HepG2 (cell line): ENCODE results near the gene TBCD. TPM values are rescaled to one million over a fixed set of nuclear protein-coding genes. Genes with fewer than 3 reads are reported as not detected.
A peak's percentile ranks its signal among the peaks of the same experiment; 100 is the strongest.

Source experiments
- ATAC-seq: fragments of 200-7000 bp; cut with Tn5 transposase; 3 replicates; pipeline ENCODE4 v1.9.1; 2020; ENCODE audit warnings: mild to moderate bottlenecking, moderate library complexity
- BruUV-seq: library from RNA; stranded (reverse); fragments of 400-500 nt; replicated peaks from 2 replicates; lab custom pipeline; 2021; lab: Mats Ljungman, UMichigan
- CTCF ChIA-PET: fragments of 300-600 bp; formaldehyde crosslinking; extraction: SDS; loops from one replicate; lab custom pipeline; 2021; ENCODE audit warnings: low total read pairs, inconsistent platforms, low intra/inter-chr PET ratio; lab: Yijun Ruan, JAX
- POLR2A ChIA-PET: fragments of 350-600 bp; sonication (Branson Sonifier 250); formaldehyde crosslinking; loops from one replicate; lab custom pipeline; 2020; ENCODE audit warnings: antibody characterized with exemption, inconsistent platforms; lab: Yijun Ruan, JAX
- DNase-seq: peaks from one replicate; pipeline ENCODE4 v3.0.0-alpha.2; 2015; ENCODE audit warnings: low spot score
- FAIRE-seq: peaks from 3 replicates; lab custom pipeline; 2011; peaks lifted over from hg19 to GRCh38; lab: Jason Lieb, UNC
- H2AFZ ChIP-seq: one replicate; pipeline ENCODE4 v1.6.1; 2011; ENCODE audit warnings: low read length, inconsistent platforms
- H3K27ac ChIP-seq: fragments of 300-600 bp; 3 replicates; pipeline ENCODE4 v1.8.0; 2011; ENCODE audit warnings: mixed run types, mild to moderate bottlenecking, mixed read lengths, low read length, inconsistent platforms; ENCODE audit not compliant: insufficient read depth; ENCODE audit errors: extremely low read length
- H3K27me3 ChIP-seq, 2 experiments: fragments of 200-600 bp in 1 of 2; 2 replicates in 1 of 2; 3 replicates in 1 of 2; pipeline versions ENCODE4 v1.6.0 to v1.8.0; 2011; ENCODE audit warnings: low read length in 2 of 2, mild to moderate bottlenecking in 2 of 2, moderate library complexity in 2 of 2, inconsistent platforms in 1 of 2; ENCODE audit not compliant: insufficient read depth in 2 of 2, control insufficient read depth in 1 of 2
- H3K36me3 ChIP-seq, 2 experiments: fragments of 200-600 bp in 1 of 2; replicated peaks in 1 of 2; 2 replicates in 1 of 2; 3 replicates in 1 of 2; pipeline versions ENCODE4 v1.5.1 to v1.8.0; 2011; ENCODE audit warnings: low read length in 2 of 2, inconsistent platforms in 1 of 2; ENCODE audit not compliant: insufficient read depth in 2 of 2, control insufficient read depth in 1 of 2
- H3K4me1 ChIP-seq: 2 replicates; pipeline ENCODE4 v1.5.1; 2012; ENCODE audit warnings: low read length, inconsistent platforms; ENCODE audit not compliant: insufficient read depth
- H3K4me2 ChIP-seq: 2 replicates; pipeline ENCODE4 v1.6.0; 2011; ENCODE audit warnings: low read depth, low read length, inconsistent platforms
- H3K4me3 ChIP-seq, 3 experiments: fragments of 200-600 bp in 1 of 3; sonication (generic), shearing (Covaris generic) in 1 of 3; replicated peaks in 1 of 3; 2 replicates each; pipeline ENCODE4 v1.5.1; 2011 to 2016; ENCODE audit warnings: low read length in 3 of 3, inconsistent platforms in 2 of 3, low read depth in 2 of 3, mild to moderate bottlenecking in 2 of 3, control low read depth in 1 of 3, mixed read lengths in 1 of 3; ENCODE audit not compliant: insufficient read depth in 1 of 3
- H3K79me2 ChIP-seq: one replicate; pipeline ENCODE4 v1.6.1; 2011; ENCODE audit warnings: low read length, inconsistent platforms; ENCODE audit not compliant: insufficient read depth
- H3K9ac ChIP-seq: 2 replicates; pipeline ENCODE4 v1.6.0; 2011; ENCODE audit warnings: mild to moderate bottlenecking, low read depth, low read length, inconsistent platforms; ENCODE audit not compliant: insufficient read depth
- H3K9me3 ChIP-seq: 2 replicates; pipeline ENCODE4 v1.5.1; 2012; ENCODE audit warnings: mild to moderate bottlenecking, low read length
- H4K20me1 ChIP-seq: 2 replicates; pipeline ENCODE4 v1.6.0; 2011; ENCODE audit warnings: inconsistent platforms, mild to moderate bottlenecking, low read length, moderate library complexity; ENCODE audit not compliant: insufficient read depth
- ATF7-NPFF ChIP-seq: sonication (generic); formaldehyde crosslinking; IDR thresholded peaks from 2 replicates; pipeline ENCODE4 v1.8.1; 2023; ENCODE audit warnings: mild to moderate bottlenecking, low read depth, missing genetic modification reagents, moderate library complexity
- ERF ChIP-seq: IDR thresholded peaks from 2 replicates; pipeline ENCODE4 v1.6.1; 2018; ENCODE audit warnings: missing biosample characterization, missing genetic modification reagents
- FOXA1 ChIP-seq, 2 experiments: fragments of 450-650 bp in 1 of 2; sonication (generic) in 1 of 2; formaldehyde crosslinking in 1 of 2; IDR thresholded peaks; 2 replicates each; pipeline versions ENCODE4 v1.4.0 to v1.6.1; 2016 to 2020; ENCODE audit warnings: missing genetic modification reagents in 1 of 2
- FOXM1 ChIP-seq: sonication (generic); formaldehyde crosslinking; IDR thresholded peaks from 2 replicates; pipeline ENCODE4 v1.5.0; 2020; ENCODE audit warnings: missing genetic modification reagents
- IKZF1 ChIP-seq: fragments of 450-650 bp; IDR thresholded peaks from 2 replicates; pipeline ENCODE4 v1.7.1; 2016
- IKZF5 ChIP-seq: IDR thresholded peaks from 2 replicates; pipeline ENCODE4 v1.6.1; 2018; ENCODE audit warnings: missing genetic modification reagents, mild to moderate bottlenecking, missing compliant biosample characterization
- NR3C1 ChIP-seq: sonication (generic); formaldehyde crosslinking; IDR thresholded peaks from 2 replicates; pipeline ENCODE4 v1.4.0; 2020; ENCODE audit warnings: missing genetic modification reagents
- RBM22 ChIP-seq: fragments of 200-400 bp; formaldehyde crosslinking; optimal IDR thresholded peaks from 2 replicates; pipeline ENCODE3; 2017; ENCODE audit warnings: mild to moderate bottlenecking, low read length, moderate library complexity
- TBP ChIP-seq: sonication (generic); formaldehyde crosslinking; IDR thresholded peaks from 2 replicates; pipeline ENCODE4 v1.5.0; 2020; ENCODE audit warnings: missing genetic modification reagents
- TBX3 ChIP-seq: fragments of 450-650 bp; IDR thresholded peaks from 2 replicates; pipeline ENCODE4 v1.6.1; 2017; ENCODE audit warnings: antibody characterized with exemption, mild to moderate bottlenecking, inconsistent platforms, borderline replicate concordance
- U2AF1 ChIP-seq: fragments of 200-400 bp; formaldehyde crosslinking; optimal IDR thresholded peaks from 2 replicates; pipeline ENCODE3; 2017; ENCODE audit warnings: mild to moderate bottlenecking, low read depth, low read length
- ZKSCAN5 ChIP-seq: sonication (generic); formaldehyde crosslinking; IDR thresholded peaks from 2 replicates; pipeline ENCODE4 v1.5.1; 2020; ENCODE audit warnings: mild to moderate bottlenecking, missing genetic modification reagents
- ZNF251 ChIP-seq: sonication (generic); formaldehyde crosslinking; IDR thresholded peaks from 2 replicates; pipeline ENCODE4 v1.9.0; 2021; ENCODE audit warnings: mild to moderate bottlenecking, missing genetic modification reagents
- ZNF382 ChIP-seq: sonication (generic); formaldehyde crosslinking; IDR thresholded peaks from 2 replicates; pipeline ENCODE4 v1.5.0; 2020; ENCODE audit warnings: missing genetic modification reagents, mild to moderate bottlenecking, borderline replicate concordance
- ZNF501 ChIP-seq: sonication (generic); formaldehyde crosslinking; IDR thresholded peaks from 2 replicates; pipeline ENCODE4 v1.5.1; 2020; ENCODE audit warnings: mild to moderate bottlenecking, moderate library complexity, missing genetic modification reagents
- WGBS: methylation state at CpG from one replicate; pipeline ENCODE4 v1.1.6; 2017; ENCODE audit warnings: low lambda C conversion rate; 5-methylcytosine and 5-hydroxymethylcytosine counted together
- in situ Hi-C: cut with HindIII; loops from 2 replicates; pipeline ENCODE4 v1.10.0; 2017; ENCODE audit warnings: low pct_unique_long_range_greater_than_20kb; ENCODE audit not compliant: extremely low pct_ligation_motif_present
- intact Hi-C: fragments of 100-400 bp; cut with micrococcal nuclease; formaldehyde crosslinking; loops from one replicate; pipeline ENCODE4 v1.10.0; 2022; ENCODE audit not compliant: unreplicated experiment
- polyA plus RNA-seq, 8 experiments: library from polyadenylated mRNA; depleted of rRNA in 3 of 8; stranded (reverse) in 7 of 8; unstranded in 1 of 8; fragments of >200 nt; fragmentation: Illumina TruSeq in 4 of 8; extraction: Trizol in 4 of 8; gene quantifications; 2 replicates each; pipeline versions ENCODE4 v1.2.1 to v1.2.3, GENCODE V29; 2011 to 2016; ENCODE audit warnings: low read depth in 4 of 8, missing spikeins in 1 of 8, mixed read lengths in 1 of 8; ENCODE audit not compliant: insufficient read depth in 1 of 8
- total RNA-seq, 5 experiments: library from RNA; depleted of rRNA; stranded (reverse); fragments of >200 nt; fragmentation: Illumina TruSeq; extraction: Trizol; gene quantifications; 2 replicates each; pipeline ENCODE4 v1.2.3, GENCODE V29; 2016; ENCODE audit warnings: low read depth in 1 of 5
- TF ChIP-seq, protein P1 (sequence below): IDR thresholded peaks from 2 replicates; pipeline ENCODE4 v1.6.1; 2012; ENCODE audit warnings: inconsistent platforms
- TF ChIP-seq, protein P2 (sequence below): sonication (generic); formaldehyde crosslinking; IDR thresholded peaks from 2 replicates; pipeline ENCODE4 v1.4.0; 2020; ENCODE audit warnings: low read depth, mild to moderate bottlenecking, missing genetic modification reagents

TBCD gene
- total and polyA plus RNA-seq, 2 of the 13 experiments (the other 11 are each of a cell fraction or from before 2014, with no cell fraction given), result 33.9 to 54.8 TPM

DNA sequence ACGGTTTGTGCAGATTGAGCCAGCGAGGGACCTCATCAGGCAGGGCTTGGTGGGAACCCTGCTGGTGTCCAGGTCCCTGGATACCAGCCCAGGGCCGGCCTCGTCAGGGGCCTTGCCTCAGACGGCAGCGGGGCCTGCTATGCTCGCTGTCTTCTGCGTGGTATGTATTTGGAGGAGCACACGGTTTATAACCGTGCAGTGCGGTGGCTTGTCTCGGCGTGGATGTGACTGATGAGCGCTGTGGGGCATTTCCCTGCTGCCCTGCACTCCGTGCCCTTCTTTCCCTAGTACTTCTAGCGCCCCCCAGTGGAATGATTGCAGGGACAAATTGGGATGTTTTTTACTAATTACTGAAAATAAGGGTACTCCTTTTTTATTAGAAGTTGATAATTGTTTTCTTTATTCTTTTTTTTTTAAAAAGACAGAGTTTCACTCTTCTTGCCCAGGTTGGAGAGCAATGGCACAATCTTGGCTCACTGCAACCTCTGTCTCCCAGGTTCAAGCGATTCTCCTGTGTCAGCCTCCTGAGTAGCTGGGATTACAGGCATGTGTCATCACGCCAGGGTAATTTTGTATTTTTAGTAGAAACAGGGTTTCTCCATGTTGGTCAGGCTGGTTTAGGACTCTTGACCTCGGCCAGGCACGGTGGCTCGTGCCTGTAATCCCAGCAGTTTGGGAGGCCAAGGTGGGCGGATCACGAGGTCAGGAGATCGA, 15.3 kb downstream of the TBCD start:
- no peak overlapping the region for H3K27ac ChIP-seq
- intact Hi-C loops, result loop anchor here (1.0 to 2.0 kb wide), 4 partner anchors 28 to 99 kb away; partner anchors contain the start of gene FN3KRP
- in situ Hi-C loops, result no loop called here
- no TSS peak for BruUV-seq
- H2AFZ ChIP-seq, result no peak overlapping the region
- DNase-seq (peak; percentile 49), FAIRE-seq (no peak), ATAC-seq (peak; percentile 81)
- ChIA-PET CTCF (interaction anchor here (0.8 to 4.3 kb wide), 6 partner anchors 29 to 99 kb away, joined by 3 to 26 read pairs (median 7); no protein-coding TSS in a partner anchor), POLR2A (no interaction called here)
- H3K9ac ChIP-seq, result no peak overlapping the region
- H3K4me3 ChIP-seq, result no peak overlapping the region
- no peaks in the 10 kb centered on the region for H3K27me3 ChIP-seq
- no peaks in the 10 kb centered on the region for H3K79me2 ChIP-seq
- H3K4me2 ChIP-seq, result no peak overlapping the region
- H4K20me1 ChIP-seq, result no peaks in the 10 kb centered on the region
- peaks cover 24 to 56% of the 10 kb centered on the region in 2 experiments; a peak in 4 of 5 replicates for H3K36me3 ChIP-seq
- WGBS, result 84% methylated on average over 24 of the region's 24 CpGs
- no peaks in the 10 kb centered on the region for H3K4me1 ChIP-seq
- H3K9me3 ChIP-seq, result no peaks in the 10 kb centered on the region
- TF ChIP-seq, protein P1, sequence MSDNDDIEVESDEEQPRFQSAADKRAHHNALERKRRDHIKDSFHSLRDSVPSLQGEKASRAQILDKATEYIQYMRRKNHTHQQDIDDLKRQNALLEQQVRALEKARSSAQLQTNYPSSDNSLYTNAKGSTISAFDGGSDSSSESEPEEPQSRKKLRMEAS, result no peak
- TF ChIP-seq ATF7-NPFF (CRISPR knock-in tag) (no peak), TBX3 (no peak), ZNF382 (CRISPR knock-in tag) (no peak), ZKSCAN5 (no peak), IKZF1 (no peak), RBM22 (no peak), NR3C1 (CRISPR knock-in tag) (no peak), TBP (CRISPR knock-in tag) (no peak), IKZF5 (CRISPR knock-in tag) (no peak), ZNF251 (no peak), ZNF501 (no peak), U2AF1 (no peak), FOXA1 (IDR thresholded peaks at IDR 0.05) (no peak), FOXA1 (CRISPR knock-in tag; IDR thresholded peaks at IDR 0.05) (peak; percentile 8; the same call in 1 of the 2 replicates), FOXM1 (CRISPR knock-in tag) (peak; percentile 41; the same call in 1 of the 2 replicates), ERF (CRISPR knock-in tag) (0 out of 2 replicates have a peak, but pooled peaks have one; percentile 43)
- TF ChIP-seq, protein P2, sequence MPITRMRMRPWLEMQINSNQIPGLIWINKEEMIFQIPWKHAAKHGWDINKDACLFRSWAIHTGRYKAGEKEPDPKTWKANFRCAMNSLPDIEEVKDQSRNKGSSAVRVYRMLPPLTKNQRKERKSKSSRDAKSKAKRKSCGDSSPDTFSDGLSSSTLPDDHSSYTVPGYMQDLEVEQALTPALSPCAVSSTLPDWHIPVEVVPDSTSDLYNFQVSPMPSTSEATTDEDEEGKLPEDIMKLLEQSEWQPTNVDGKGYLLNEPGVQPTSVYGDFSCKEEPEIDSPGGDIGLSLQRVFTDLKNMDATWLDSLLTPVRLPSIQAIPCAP (CRISPR knock-in tag), result no peak
